GM19468 (cell line): ENCODE measurements around the gene ZNF280C.
"Not testable (repeated sequence)": the region's sequence is repeated elsewhere in the genome, so short reads cannot be mapped to it uniquely, and the experiment has no call there.

Experiments
- ATAC-seq: cut with Tn5 transposase; IDR thresholded peaks from one replicate; pipeline ENCODE4 v1.9.1; 2021; ENCODE audit warnings: mild to moderate bottlenecking, moderate library complexity, moderate number of reproducible peaks; ENCODE audit not compliant: unreplicated experiment; ENCODE audit errors: extremely low read depth

The ZNF280C gene, protein sequence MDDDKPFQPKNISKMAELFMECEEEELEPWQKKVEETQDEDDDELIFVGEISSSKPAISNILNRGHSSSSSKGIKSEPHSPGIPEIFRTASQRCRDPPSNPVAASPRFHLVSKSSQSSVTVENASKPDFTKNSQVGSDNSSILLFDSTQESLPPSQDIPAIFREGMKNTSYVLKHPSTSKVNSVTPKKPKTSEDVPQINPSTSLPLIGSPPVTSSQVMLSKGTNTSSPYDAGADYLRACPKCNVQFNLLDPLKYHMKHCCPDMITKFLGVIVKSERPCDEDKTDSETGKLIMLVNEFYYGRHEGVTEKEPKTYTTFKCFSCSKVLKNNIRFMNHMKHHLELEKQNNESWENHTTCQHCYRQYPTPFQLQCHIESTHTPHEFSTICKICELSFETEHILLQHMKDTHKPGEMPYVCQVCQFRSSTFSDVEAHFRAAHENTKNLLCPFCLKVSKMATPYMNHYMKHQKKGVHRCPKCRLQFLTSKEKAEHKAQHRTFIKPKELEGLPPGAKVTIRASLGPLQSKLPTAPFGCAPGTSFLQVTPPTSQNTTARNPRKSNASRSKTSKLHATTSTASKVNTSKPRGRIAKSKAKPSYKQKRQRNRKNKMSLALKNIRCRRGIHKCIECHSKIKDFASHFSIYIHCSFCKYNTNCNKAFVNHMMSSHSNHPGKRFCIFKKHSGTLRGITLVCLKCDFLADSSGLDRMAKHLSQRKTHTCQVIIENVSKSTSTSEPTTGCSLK

DNA sequence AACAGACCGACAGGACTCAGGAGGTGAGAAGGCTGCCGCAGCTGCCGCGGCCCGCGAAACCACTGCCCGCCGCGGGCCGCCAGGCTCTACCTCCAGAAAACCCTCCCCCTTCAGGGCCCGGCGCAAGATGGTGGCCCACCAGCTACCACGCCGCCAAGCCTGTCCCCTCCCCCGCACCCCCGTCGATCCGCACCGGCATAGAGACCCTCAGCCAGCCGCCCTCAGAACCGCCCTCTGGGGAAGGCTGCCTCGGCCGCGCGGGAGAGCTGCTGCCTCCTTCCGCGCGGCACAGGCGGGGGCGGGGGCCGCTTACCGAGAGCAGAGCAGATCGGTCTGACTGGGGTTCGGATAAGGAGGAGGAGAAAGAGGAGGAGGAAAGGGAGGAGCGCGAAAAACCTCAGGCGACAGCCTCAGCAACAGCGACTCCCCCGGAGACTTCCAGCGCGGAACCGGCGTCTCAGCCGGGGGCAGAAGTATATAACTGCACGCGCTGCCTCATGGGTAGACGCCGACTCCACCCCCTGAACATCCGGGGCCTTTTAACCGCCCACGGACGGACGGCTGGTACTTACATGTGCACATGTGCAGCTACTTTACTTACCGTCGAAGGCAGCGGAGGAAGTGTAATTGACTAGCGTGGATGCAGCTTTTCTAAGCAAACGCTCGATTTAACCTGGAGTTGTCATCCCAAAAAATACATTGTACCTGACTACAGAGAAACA, at the start of gene ZNF280C:
ZNF280C (minus strand) TSS at position 451 of the 722 bp plus-strand sequence. CDS start 8,450 bp downstream, outside the sequence.
- ATAC-seq = peak; percentile 89

DNA sequence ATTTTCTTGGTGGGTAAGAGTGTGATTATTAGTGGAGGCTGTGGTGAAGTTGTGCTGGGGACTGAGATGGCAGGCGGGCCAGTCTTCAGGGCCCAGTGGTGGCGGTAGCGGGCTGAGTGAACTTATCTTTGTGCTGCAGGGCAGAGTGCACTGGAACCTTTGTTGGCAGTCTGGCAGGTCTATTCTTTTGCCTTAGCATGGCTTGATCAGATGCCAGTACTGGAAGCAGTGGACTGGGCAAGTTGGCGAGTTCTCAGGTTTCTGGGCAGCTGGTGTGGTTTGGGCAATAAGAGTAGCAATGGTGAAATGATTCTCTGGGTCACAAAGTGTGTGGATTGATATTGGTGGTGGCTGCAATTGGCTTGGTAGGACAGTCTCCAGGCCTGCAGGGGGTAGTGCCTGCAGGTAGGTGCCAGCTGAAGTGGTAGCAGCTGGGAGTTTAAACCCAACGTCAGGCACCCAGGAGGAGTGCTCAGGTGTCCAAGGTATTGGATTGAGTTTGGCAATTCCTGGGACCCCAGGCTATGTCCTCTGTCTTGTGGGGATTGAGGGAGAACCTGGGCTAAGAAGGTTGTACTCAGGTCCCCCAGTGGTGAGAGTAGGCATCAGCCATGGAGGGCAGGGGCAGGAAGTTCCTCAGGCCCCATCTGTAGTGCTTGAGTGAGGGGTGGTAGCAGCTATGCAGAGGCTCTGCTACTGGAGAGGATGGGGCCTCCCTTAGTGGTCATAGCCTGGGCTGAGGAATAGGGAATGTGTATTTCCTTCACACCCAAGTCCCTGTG, 36.1 kb upstream of the ZNF280C start:
- ATAC-seq = no peak

DNA sequence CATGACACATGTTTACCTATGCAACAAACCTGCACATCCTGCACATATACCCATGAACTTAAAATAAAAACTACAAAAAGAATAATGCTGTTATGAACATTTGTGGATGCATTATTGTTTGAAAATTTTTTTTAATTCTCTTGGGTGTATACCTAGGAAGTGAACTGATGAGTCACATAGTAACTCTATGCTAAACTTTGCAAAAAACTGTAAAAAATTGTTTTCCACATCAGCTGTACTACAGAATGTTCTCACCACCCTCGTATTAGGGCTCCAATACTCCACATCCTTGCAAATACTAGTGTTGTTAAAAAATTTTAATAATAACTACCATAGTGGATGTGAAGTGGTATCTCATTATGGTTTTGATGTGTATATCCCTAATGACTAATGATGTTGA, 33.3 kb upstream of the ZNF280C start:
- ATAC-seq = no peak

DNA sequence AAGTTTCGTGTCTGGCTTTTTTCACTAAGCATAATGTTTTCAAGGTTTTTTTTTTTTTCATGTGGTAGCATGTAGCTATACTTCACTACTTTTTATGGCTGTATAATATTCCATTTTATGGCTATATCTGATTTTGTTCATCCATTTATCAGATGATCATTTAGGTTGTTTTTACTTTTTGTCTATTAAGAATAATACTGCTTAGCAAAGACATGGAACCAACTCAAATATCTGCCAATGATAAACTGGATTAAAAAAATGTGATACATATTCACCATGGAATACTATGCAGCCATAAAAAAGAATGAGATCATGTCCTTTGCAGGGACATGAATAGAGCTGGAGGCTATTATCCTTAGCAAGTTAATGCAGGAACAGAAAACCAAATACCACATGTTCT, 32.7 kb upstream of the ZNF280C start:
- ATAC-seq = no peak

DNA sequence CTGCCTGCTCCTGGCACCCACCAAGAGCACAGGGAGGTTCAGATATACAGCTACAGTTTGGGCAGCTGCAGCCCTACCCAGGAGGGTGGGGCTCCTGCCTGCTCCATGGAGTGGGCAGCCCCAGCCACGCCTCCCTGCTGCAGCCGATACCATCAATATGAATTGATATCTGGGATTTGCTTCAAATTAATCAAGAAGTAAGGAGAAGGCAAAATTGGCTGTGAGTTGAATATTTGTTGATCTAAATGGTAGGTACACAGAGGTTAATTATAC, 31.2 kb upstream of the ZNF280C start:
- no peak for ATAC-seq

DNA sequence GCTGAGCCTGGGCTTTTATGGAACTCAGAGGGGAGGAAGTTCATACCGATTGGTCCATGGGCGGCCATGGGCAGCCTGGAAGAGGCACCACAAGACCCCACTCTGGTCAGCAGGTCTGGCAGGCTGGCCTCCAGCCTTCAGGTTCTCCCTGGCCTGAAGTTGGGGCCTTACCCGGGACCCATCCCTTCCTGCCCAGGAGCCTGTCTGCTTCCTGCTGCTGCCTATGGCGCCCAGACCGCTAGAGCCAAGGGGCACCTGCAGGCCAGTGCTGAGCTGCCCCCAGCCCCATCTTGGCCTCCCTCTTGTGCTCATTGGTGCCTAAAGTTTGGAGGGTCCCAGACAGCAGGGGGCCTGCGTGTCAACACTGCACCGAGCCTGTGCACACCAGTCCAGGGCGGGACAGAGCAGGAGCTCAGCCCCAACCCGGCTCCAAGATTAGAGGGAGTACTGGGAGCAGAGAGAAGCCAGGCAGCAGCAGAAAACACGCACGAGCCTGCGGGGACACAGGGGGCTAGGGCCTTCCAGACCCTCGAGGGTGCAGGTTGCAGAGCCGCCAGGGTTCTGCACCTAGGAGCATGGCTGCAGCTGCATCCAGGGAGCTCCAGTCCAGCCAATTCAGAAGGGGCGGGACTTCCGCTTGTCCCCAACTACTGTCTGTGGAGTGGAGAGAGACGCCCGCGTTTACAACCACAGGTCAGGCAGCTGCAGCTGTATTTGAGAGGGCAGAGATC, 30.7 kb upstream of the ZNF280C start:
- no peak for ATAC-seq

DNA sequence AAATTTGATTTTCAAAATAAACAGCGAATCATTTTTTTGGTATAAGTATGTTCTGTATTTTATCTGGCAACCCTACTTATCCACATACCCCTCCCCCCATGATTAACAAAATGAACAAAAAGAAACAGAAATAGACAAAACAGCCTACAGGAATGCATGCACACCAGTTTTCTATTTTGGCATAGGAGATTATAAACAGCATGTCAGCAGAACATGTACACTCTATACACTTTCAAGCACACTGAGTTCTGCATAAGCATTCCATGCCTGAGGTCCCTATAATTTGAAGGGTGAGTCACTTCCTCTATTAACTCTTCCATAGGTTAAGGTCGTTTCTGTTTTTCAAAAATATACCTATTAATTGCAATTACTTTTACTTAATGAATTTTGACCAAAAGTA, 28.0 kb upstream of the ZNF280C start:
- no peak for ATAC-seq

DNA sequence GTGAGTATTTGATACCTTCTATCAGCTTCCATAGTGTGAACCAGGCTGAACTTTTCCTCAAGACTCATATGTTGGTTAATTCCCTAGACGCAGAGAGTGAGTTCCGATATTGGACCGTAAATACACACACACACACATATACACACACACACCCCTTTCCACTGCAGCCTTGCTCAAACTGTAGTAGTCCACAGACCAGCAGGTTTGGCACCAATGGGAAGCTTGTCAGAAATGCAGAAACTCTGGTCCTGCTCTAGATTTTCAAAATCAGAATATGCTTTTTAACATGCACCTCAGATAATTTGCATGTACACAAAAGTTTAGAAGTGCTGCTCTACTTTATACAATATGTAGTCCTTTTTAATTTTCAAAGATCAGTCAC, 27.6 kb upstream of the ZNF280C start:
- ATAC-seq = no peak

DNA sequence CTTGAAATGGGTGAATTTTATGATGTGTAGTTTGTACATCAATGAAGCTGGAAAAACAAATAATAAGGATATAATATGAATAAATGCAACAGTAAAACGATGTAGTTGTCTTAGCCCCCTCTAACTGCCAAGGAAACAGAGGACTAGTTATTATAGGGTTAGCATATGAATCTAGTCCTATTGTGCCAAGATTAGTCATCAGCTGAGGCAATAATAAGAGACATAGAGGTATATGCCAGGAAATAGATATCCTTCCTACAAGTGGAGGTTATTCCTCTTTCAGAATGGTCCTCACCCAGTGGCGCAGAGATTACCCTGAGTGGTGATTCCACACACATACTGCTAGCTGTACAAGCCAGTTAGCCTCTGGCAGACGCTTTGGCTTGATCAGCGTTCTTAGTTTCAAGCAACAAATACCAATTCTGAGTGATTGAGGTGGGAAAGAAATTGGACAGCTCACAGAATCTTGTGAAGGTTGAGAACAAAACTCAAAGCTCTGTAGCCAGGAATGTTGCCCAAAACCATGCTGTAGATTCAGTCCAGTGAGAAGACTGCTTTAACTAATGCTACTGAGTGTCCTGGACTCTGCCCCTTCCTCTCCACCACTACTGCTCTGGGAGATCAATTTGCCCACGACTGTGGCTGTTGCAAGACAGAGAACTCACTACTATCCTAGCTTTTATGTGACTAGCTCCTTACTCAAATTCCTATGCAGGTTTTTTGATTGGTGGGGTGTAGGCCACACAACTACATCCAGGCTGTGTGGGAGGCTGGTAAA, 27.0 kb upstream of the ZNF280C start:
- ATAC-seq = no peak

DNA sequence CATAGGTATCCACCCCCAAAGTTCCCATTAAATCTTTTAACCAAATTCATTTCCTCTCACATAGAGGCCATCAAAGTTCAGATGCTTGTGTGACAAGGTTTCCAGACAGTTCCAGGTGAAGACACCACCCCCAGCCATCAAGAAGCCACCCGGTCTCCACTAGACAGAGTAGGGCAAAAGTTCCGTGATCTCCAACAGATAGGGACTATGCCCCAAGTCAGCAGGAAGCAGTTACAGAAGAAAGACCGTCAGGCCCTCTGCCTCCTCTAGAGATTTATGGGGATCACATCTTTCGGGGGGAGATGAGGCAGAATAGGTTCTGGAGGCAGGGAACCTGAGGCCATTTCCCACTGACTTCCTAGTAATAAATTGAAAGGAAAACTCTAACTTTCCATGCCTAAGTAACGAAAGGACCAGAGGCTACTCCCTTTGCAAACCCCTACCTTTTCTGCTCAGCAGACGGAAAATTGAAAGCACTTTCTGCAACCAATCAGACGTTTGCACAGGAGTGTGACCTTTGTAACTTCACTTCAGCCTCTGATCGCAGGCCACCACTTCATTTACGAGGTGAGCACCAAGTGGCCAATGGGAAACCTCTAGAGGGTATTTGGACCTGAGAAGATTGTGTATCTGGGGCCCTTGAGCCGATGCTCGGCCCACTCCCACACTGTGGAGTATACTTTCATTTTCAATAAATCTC, 18.5 kb upstream of the ZNF280C start:
- ATAC-seq = no peak

DNA sequence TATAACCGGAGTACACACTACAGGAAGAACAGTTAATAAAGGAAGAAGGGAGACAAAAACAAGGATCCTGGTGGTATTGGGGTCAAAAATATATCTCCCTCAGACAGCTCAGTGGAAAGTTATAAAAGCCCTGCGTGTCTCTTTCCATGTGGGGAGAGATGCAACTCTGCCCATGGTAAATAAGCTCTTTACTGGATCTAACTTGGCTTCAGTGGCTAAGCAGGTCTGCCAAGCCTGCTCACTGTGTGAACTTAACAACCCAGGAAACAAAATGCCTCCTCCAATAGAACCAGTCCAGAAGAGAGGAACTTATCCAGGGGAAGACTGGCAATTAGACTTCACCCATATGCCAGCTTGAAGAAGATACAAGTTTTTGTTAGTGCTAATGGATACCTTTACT, 17.0 kb upstream of the ZNF280C start:
- no peak for ATAC-seq

DNA sequence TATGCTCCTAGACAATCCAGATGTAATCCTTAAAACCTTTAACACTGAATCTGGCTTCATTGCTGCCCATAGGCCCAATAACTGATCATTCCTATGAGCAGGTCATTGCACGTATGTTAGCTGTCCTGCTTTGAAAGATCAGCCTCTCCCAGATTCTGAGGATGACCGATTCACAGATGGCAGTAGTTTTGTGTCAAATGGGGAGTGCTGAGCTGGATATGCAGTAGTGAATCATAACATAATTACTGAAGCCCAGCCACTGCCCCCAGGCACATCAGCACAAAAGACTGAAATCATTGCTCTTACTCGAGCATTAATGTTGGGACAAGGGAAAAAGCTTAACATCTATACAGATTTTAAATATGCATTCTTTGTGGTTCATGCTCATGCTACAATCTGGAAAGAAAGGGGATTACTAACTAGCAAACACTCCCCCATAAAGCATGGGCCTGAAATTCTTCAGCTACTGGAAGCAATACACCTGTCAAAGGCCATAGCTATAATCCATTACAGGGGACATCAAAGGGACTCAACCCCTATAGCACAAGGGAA, 16.4 kb upstream of the ZNF280C start:
- ATAC-seq = no peak

DNA sequence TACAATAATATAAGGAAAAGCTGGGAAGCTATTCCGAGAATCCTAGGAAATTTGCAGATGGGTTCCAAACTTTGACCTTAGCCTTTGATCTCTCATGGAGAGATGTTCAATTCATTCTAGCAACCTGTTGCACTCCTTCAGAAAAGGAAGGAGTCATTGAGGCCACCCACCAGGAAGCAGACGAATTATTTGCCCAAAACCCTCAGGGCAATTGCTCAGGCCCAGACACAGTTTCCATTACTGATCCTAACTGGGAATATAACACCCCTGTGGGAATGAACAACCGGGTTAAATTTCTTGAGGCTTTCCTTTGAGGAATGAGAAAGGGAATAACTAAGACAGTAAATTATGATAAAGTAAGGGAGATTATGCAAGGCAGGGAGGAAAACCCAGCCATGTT, 13.5 kb upstream of the ZNF280C start:
- ATAC-seq = no peak

DNA sequence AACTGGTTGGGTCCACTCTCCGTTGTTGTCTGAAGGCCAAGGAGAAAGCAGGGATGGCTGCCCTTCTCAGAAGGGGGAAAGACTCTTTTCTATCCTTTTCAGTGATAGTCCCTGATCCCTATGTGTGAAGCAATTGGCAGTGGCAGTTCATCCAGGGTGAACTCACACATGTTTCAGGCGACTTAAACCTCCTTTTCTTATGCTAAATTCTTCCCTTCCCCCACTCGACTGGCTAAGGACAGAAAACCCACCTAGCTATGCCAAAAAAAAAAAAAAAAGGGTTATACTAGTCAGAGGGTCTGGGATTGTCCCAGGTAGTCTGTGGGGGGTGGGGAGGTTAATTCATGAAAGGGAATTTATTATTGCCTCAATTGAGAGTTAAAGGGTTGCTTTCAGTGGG, 12.2 kb upstream of the ZNF280C start:
- no peak for ATAC-seq

DNA sequence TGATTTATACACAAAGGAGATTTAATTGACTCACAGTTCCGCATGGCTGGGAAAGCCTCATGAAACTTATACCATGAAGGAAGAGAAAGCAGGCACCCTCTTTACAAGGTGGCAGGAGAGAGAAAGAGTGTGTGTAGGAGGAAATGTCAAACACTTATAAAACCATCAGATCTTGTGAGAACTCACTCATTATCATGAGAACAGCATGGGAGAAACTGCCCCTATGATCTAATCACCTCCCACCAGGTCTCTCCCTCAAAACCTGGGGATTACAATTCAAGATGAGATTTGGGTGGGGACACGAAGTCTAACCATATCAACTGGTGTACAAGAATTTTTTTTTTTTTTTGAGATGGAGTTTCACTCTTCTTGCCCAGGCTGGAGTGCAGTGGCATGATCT, 3.6 kb upstream of the ZNF280C start:
- not testable (repeated sequence) for ATAC-seq

DNA sequence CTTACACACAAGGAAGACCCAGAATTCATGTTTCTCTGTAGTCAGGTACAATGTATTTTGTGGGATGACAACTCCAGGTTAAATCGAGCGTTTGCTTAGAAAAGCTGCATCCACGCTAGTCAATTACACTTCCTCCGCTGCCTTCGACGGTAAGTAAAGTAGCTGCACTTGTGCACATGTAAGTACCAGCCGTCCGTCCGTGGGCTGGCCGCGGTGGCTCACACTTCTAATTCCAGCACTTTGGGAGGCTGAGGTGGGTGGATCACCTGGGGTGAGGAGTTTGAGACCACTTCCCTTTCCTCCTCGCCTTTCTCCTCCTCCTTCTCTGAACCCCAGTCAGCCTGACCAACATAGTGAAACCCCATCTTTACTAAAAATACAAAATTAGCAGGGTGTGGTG, 692 bp upstream of the ZNF280C start:
- ATAC-seq = not testable (repeated sequence)

DNA sequence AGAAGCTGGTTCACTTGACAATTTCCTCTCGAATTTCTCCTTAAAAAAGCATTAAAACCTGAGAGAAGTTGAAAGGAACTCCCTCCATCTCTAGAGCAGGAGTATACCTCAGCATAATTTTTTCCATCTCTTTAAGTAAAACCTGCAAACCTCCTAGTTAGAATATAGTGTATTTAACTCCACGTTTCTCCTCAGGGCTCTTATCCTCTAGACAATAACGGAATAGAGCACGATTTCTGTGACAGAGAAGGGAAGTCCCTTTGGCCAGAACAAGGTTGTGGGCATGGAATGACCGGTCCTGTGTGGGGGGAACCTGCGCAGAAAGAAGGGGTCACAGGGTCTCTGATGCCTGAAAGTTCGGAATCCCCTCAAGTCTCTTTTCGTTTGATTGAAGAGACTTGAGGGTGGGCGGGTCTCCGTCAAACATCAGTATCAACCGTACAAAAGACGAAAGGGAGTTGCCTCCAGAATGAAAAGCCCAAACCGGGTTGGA, 697 bp downstream of the ZNF280C start:
- no peak for ATAC-seq

DNA sequence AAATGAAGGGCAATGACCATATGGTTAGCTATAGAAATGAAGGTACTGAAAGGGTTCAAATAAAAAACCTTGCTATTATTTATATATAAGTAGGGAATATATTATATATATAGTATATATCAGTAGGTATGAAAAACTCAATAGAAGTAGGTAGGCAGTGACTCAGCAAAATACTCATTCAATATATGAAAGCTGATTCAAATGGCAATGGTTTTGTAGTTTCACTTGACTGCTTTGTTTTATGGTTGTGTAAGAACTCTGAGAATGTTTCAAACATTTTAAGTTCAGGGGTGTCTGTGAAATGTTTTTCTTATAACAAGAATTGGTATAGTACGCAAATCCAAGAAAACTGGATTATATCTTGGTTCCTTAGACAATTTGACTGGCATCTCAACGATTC, 4.1 kb downstream of the ZNF280C start:
- ATAC-seq = no peak
